Upper lobe of left lung (tissue), 4 donors: ENCODE data around the gene TMEM242.

ENCODE experiments used
- POLR2A ChIP-seq, 4 donors: fragments of 450-650 bp; IDR thresholded peaks; one replicate each; pipeline ENCODE4 v1.5.1; 2016 to 2017; ENCODE audit warnings: antibody characterized with exemption in 4 of 4, mild to moderate bottlenecking in 2 of 4
- POLR2AphosphoS5 ChIP-seq, 2 donors: sonication (generic); formaldehyde crosslinking; IDR thresholded peaks; one replicate each; pipeline ENCODE4 v1.5.1; 2017; ENCODE audit warnings: antibody characterized with exemption in 2 of 2
- TF ChIP-seq, protein P1 (sequence below), 6 experiments: fragments of 450-650 bp in 4 of 6; fragments of 200-600 bp in 2 of 6; sonication (generic) in 2 of 6; IDR thresholded peaks; one replicate each; pipeline ENCODE4 v1.5.1; 2016 to 2019; ENCODE audit warnings: antibody characterized with exemption in 6 of 6

DNA sequence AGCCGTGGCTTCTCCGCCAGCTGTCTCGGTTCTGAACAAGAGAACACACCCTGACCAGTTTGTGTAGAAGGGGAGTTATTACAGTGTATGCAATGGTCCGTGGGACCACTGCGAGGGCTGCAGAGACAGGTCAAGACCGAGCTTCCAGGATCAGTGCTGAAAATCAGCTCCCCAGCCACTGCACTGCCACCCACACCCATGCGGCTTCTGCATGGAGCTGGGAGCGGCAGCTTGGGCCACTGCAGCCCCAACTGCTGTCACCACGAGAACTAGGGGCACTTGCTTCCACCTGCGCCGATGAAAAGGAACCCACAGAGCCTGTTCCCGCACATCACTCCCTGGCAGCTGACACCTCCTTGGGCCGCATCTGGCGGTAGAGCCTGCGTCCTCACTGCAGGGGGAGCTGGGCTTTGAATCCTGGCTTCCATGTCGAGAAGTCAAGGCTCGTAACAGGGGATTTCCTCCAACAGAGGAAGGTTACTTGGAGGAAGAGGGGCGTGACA is 56.2 kb downstream of the TMEM242 start:
- TF ChIP-seq POLR2A (IDR thresholded peaks at IDR 0.05) (no peak), POLR2AphosphoS5 (IDR thresholded peaks at IDR 0.05) (no peak)
- TF ChIP-seq, protein P1, sequence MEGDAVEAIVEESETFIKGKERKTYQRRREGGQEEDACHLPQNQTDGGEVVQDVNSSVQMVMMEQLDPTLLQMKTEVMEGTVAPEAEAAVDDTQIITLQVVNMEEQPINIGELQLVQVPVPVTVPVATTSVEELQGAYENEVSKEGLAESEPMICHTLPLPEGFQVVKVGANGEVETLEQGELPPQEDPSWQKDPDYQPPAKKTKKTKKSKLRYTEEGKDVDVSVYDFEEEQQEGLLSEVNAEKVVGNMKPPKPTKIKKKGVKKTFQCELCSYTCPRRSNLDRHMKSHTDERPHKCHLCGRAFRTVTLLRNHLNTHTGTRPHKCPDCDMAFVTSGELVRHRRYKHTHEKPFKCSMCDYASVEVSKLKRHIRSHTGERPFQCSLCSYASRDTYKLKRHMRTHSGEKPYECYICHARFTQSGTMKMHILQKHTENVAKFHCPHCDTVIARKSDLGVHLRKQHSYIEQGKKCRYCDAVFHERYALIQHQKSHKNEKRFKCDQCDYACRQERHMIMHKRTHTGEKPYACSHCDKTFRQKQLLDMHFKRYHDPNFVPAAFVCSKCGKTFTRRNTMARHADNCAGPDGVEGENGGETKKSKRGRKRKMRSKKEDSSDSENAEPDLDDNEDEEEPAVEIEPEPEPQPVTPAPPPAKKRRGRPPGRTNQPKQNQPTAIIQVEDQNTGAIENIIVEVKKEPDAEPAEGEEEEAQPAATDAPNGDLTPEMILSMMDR (IDR thresholded peaks at IDR 0.05): no peak
